SK-N-SH (cell line): ENCODE measurements around the gene PHF12. TPM values are rescaled to one million over a fixed set of nuclear protein-coding genes. Genes with fewer than 3 reads are reported as not detected.

Source experiments
- CTCF ChIA-PET: fragments of 300-600, 350-600 bp; formaldehyde crosslinking; extraction: SDS; loops from one replicate; lab custom pipeline; 2021; lab: Yijun Ruan, JAX
- POLR2A ChIA-PET: fragments of 350-600 bp; sonication (Branson Sonifier 250); formaldehyde crosslinking; extraction: SDS; loops from one replicate; lab custom pipeline; 2020; ENCODE audit warnings: antibody characterized with exemption, inconsistent platforms; lab: Yijun Ruan, JAX
- DNase-seq: peaks from one replicate; pipeline ENCODE4 v3.0.0; 2012
- H2AFZ ChIP-seq: fragments of 200-600 bp; sonication (generic); 2 replicates; pipeline ENCODE4 v1.8.1; 2016; ENCODE audit warnings: antibody characterized with exemption, mild to moderate bottlenecking, low read depth
- H3F3A ChIP-seq: fragments of 200-600 bp; sonication (generic); replicated peaks from 2 replicates; pipeline ENCODE3; 2016; ENCODE audit warnings: antibody characterized with exemption, mild to moderate bottlenecking; ENCODE audit not compliant: insufficient read depth
- H3K27ac ChIP-seq, 2 experiments: fragments of 200-500 bp in 1 of 2; fragments of 200-600 bp in 1 of 2; sonication (Bioruptor generic) in 1 of 2; sonication (generic), shearing (Covaris generic) in 1 of 2; 2 replicates each; pipeline versions ENCODE4 v1.5.1 to v1.6.1; 2014 to 2016; ENCODE audit warnings: low read depth in 2 of 2, inconsistent platforms in 1 of 2, low read length in 1 of 2, mild to moderate bottlenecking in 1 of 2, mixed read lengths in 1 of 2
- H3K27me3 ChIP-seq: fragments of 200-600 bp; sonication (generic), shearing (Covaris generic); 2 replicates; pipeline ENCODE4 v1.6.1; 2016; ENCODE audit warnings: mixed run types; ENCODE audit not compliant: insufficient read depth
- H3K36me3 ChIP-seq, 2 experiments: fragments of 200-500 bp in 1 of 2; fragments of 200-600 bp in 1 of 2; sonication (Bioruptor generic) in 1 of 2; sonication (generic) in 1 of 2; replicated peaks in 1 of 2; 2 replicates each; pipeline versions ENCODE3 to v1.5.1; 2014 to 2016; ENCODE audit warnings: low read length in 1 of 2, mild to moderate bottlenecking in 1 of 2; ENCODE audit not compliant: insufficient read depth in 2 of 2, control insufficient read depth in 1 of 2
- H3K4me1 ChIP-seq, 2 experiments: fragments of 200-500 bp in 1 of 2; fragments of 200-600 bp in 1 of 2; sonication (Bioruptor generic) in 1 of 2; sonication (generic), shearing (Covaris generic) in 1 of 2; 2 replicates each; pipeline versions ENCODE4 v1.5.1 to v1.6.1; 2014 to 2016; ENCODE audit warnings: low read depth in 1 of 2, low read length in 1 of 2, mixed run types in 1 of 2; ENCODE audit not compliant: insufficient read depth in 2 of 2, control insufficient read depth in 1 of 2
- H3K4me2 ChIP-seq: fragments of 200-600 bp; sonication (generic), shearing (Covaris generic); 2 replicates; pipeline ENCODE4 v1.6.1; 2017; ENCODE audit warnings: mixed run types
- H3K4me3 ChIP-seq, 2 experiments: fragments of 200-500 bp in 1 of 2; fragments of 200-600 bp in 1 of 2; sonication (Bioruptor generic) in 1 of 2; sonication (generic), shearing (Covaris generic) in 1 of 2; 2 replicates each; pipeline versions ENCODE4 v1.5.1 to v1.8.1; 2014 to 2016; ENCODE audit warnings: low read depth in 2 of 2, inconsistent platforms in 1 of 2, low read length in 1 of 2, mild to moderate bottlenecking in 1 of 2, mixed read lengths in 1 of 2, moderate library complexity in 1 of 2
- H3K79me2 ChIP-seq: fragments of 200-600 bp; sonication (generic); 2 replicates; pipeline ENCODE4 v1.8.1; 2017; ENCODE audit warnings: mild to moderate bottlenecking; ENCODE audit not compliant: insufficient read depth
- H3K9ac ChIP-seq: fragments of 200-600 bp; sonication (generic); 2 replicates; pipeline ENCODE4 v1.6.1; 2017; ENCODE audit warnings: mixed run types
- H3K9me2 ChIP-seq: fragments of 200-600 bp; sonication (generic); 2 replicates; pipeline ENCODE4 v1.6.1; 2017; ENCODE audit warnings: mixed run types
- H3K9me3 ChIP-seq: fragments of 200-600 bp; sonication (generic); 2 replicates; pipeline ENCODE4 v1.6.1; 2017; ENCODE audit warnings: mixed run types, mild to moderate bottlenecking, moderate library complexity
- H4K20me1 ChIP-seq: fragments of 200-600 bp; sonication (generic); 2 replicates; pipeline ENCODE4 v1.6.1; 2017; ENCODE audit warnings: mild to moderate bottlenecking, mixed run types; ENCODE audit not compliant: insufficient read depth
- CHD2 ChIP-seq: fragments of 150-350 bp; IDR thresholded peaks from 2 replicates; pipeline ENCODE4 v1.6.1; 2018; ENCODE audit warnings: low read length; ENCODE audit not compliant: partially characterized antibody
- EP300 ChIP-seq, 2 experiments: IDR thresholded peaks; 2 replicates each; pipeline versions ENCODE4 v1.4.0 to v1.6.1; 2012; ENCODE audit warnings: borderline replicate concordance in 1 of 2, low read depth in 1 of 2, low read length in 1 of 2
- EZH2phosphoT487 ChIP-seq: fragments of 200-600 bp; sonication (generic); IDR thresholded peaks from 2 replicates; pipeline ENCODE4 v1.6.1; 2017; ENCODE audit warnings: low read depth, mixed run types, mild to moderate bottlenecking, antibody characterized with exemption, moderate library complexity, borderline replicate concordance
- FOSL2 ChIP-seq: IDR thresholded peaks from 2 replicates; pipeline ENCODE4 v1.4.0; 2012; ENCODE audit warnings: low read depth, mild to moderate bottlenecking, moderate library complexity, borderline replicate concordance
- FOXJ3 ChIP-seq: sonication (generic); formaldehyde crosslinking; IDR thresholded peaks from 2 replicates; pipeline ENCODE4 v1.5.1; 2020; ENCODE audit warnings: mild to moderate bottlenecking, missing genetic modification reagents
- FOXM1 ChIP-seq: IDR thresholded peaks from 2 replicates; pipeline ENCODE4 v1.4.0; 2012; ENCODE audit warnings: low read depth, mild to moderate bottlenecking
- JUND ChIP-seq: IDR thresholded peaks from 2 replicates; pipeline ENCODE4 v1.4.0; 2012
- MAX ChIP-seq: IDR thresholded peaks from 2 replicates; pipeline ENCODE4 v1.4.0; 2012; ENCODE audit warnings: low read depth
- MEF2A ChIP-seq: IDR thresholded peaks from 2 replicates; pipeline ENCODE4 v1.4.0; 2012; ENCODE audit warnings: low read depth, borderline replicate concordance
- MXI1 ChIP-seq: IDR thresholded peaks from 2 replicates; pipeline ENCODE4 v1.6.1; 2012; ENCODE audit warnings: mild to moderate bottlenecking, low read depth, low read length, improper control_type of control experiment
- NFIC ChIP-seq: IDR thresholded peaks from 2 replicates; pipeline ENCODE4 v1.4.0; 2012; ENCODE audit warnings: borderline replicate concordance
- NRF1 ChIP-seq: IDR thresholded peaks from 2 replicates; pipeline ENCODE4 v1.6.1; 2012; ENCODE audit warnings: low read depth, mild to moderate bottlenecking, low read length
- POLR2AphosphoS5 ChIP-seq: IDR thresholded peaks from 2 replicates; pipeline ENCODE4 v1.6.1; 2012; ENCODE audit warnings: low read depth, low read length
- RCOR1 ChIP-seq: fragments of 150-350 bp; IDR thresholded peaks from 2 replicates; pipeline ENCODE4 v1.6.1; 2017; ENCODE audit warnings: antibody characterized with exemption, low read length
- RXRA ChIP-seq: IDR thresholded peaks from 2 replicates; pipeline ENCODE4 v1.4.0; 2012; ENCODE audit warnings: low read depth, mild to moderate bottlenecking, borderline replicate concordance
- SIN3A ChIP-seq: IDR thresholded peaks from 2 replicates; pipeline ENCODE4 v1.6.1; 2012; ENCODE audit warnings: low read depth, mild to moderate bottlenecking, low read length, moderate library complexity, borderline replicate concordance
- SMC3 ChIP-seq: IDR thresholded peaks from 2 replicates; pipeline ENCODE4 v1.6.1; 2012; ENCODE audit warnings: low read depth, low read length, improper control_type of control experiment
- TAF1 ChIP-seq: IDR thresholded peaks from 2 replicates; pipeline ENCODE4 v1.6.1; 2012; ENCODE audit warnings: low read depth, mild to moderate bottlenecking, low read length, moderate library complexity, borderline replicate concordance
- TCF12 ChIP-seq: IDR thresholded peaks from 2 replicates; pipeline ENCODE4 v1.4.0; 2012
- USF1 ChIP-seq: IDR thresholded peaks from 2 replicates; pipeline ENCODE4 v1.4.0; 2012; ENCODE audit warnings: low read depth, borderline replicate concordance
- USF2 ChIP-seq: fragments of 150-350 bp; IDR thresholded peaks from 2 replicates; pipeline ENCODE4 v1.6.1; 2017; ENCODE audit warnings: antibody characterized with exemption, low read length, low read depth, borderline replicate concordance
- YY1 ChIP-seq: IDR thresholded peaks from 2 replicates; pipeline ENCODE4 v1.4.0; 2012; ENCODE audit warnings: low read depth, mild to moderate bottlenecking
- WGBS: methylation state at CpG from one replicate; pipeline ENCODE4 v1.1.6; 2017; ENCODE audit warnings: low lambda C conversion rate; 5-methylcytosine and 5-hydroxymethylcytosine counted together
- polyA plus RNA-seq, 3 experiments: library from polyadenylated mRNA; depleted of rRNA; stranded (reverse); fragments of >200 nt; gene quantifications; 2 replicates each; pipeline ENCODE4 v1.2.3, GENCODE V29; 2012
- TF ChIP-seq, protein P1 (sequence below): IDR thresholded peaks from 2 replicates; pipeline ENCODE4 v1.4.0; 2012; ENCODE audit warnings: low read depth, borderline replicate concordance
- TF ChIP-seq, protein P2 (sequence below): IDR thresholded peaks from 2 replicates; pipeline ENCODE4; 2012

The PHF12 gene
- polyA plus RNA-seq, 1 of the 3 experiments (the other 2 are of a cell fraction), result 24.0 TPM

DNA sequence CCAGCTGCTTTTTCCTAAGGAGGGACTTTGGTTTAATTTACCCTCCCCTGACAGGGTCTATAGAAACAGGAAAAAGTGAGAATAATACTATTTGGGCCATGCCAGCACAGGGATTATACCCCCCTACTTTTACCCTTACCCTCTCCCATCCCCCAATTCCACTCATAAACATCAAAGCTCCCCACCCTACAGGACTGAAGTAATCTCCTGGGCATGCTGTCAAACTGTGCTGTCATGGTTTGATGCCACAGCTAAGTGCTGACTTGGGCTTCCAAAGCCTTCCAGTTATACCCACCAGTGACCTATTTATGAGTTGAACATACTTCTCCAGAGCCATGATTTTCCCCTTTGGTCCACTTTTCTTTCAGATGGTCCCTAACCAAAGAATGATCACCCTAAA, 12.8 kb downstream of the PHF12 start (continued):
- TF ChIP-seq NFIC (no peak), POLR2AphosphoS5 (no peak), FOXJ3 (CRISPR knock-in tag) (no peak), RXRA (no peak)
- TF ChIP-seq, protein P1, sequence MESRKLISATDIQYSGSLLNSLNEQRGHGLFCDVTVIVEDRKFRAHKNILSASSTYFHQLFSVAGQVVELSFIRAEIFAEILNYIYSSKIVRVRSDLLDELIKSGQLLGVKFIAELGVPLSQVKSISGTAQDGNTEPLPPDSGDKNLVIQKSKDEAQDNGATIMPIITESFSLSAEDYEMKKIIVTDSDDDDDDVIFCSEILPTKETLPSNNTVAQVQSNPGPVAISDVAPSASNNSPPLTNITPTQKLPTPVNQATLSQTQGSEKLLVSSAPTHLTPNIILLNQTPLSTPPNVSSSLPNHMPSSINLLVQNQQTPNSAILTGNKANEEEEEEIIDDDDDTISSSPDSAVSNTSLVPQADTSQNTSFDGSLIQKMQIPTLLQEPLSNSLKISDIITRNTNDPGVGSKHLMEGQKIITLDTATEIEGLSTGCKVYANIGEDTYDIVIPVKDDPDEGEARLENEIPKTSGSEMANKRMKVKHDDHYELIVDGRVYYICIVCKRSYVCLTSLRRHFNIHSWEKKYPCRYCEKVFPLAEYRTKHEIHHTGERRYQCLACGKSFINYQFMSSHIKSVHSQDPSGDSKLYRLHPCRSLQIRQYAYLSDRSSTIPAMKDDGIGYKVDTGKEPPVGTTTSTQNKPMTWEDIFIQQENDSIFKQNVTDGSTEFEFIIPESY, result no peak

GRCh38 chr17:28937044-28937729, 14.1 kb downstream of the PHF12 start:
- H3K27me3 ChIP-seq, result no peaks in the 10 kb centered on the region
- no peak overlapping the region for H3K4me2 ChIP-seq
- TF ChIP-seq SIN3A (no peak), TCF12 (no peak), YY1 (no peak), FOXM1 (no peak), USF2 (no peak), FOSL2 (no peak), EP300 (IDR thresholded peaks at IDR 0.05; ENCODE audit: borderline replicate concordance in 1 of 2, low read depth in 1 of 2, low read length in 1 of 2) (no peak), SMC3 (no peak), TAF1 (no peak), MXI1 (no peak), RXRA (no peak), MAX (no peak), RCOR1 (no peak), USF1 (no peak), JUND (no peak), NRF1 (no peak), EZH2phosphoT487 (no peak), MEF2A (no peak), CHD2 (no peak)
- TF ChIP-seq, protein P2, sequence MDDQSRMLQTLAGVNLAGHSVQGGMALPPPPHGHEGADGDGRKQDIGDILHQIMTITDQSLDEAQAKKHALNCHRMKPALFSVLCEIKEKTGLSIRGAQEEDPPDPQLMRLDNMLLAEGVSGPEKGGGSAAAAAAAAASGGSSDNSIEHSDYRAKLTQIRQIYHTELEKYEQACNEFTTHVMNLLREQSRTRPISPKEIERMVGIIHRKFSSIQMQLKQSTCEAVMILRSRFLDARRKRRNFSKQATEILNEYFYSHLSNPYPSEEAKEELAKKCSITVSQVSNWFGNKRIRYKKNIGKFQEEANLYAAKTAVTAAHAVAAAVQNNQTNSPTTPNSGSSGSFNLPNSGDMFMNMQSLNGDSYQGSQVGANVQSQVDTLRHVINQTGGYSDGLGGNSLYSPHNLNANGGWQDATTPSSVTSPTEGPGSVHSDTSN, result no peak
- H4K20me1 ChIP-seq, result peaks cover 91% of the 10 kb centered on the region
- H3K4me3 ChIP-seq, result no peak overlapping the region
- H3F3A ChIP-seq, result no peaks in the 10 kb centered on the region
- peaks cover 100% of the 10 kb centered on the region for H3K79me2 ChIP-seq
- WGBS, result 92% methylated on average over 5 of the region's 5 CpGs
- no peak overlapping the region for H2AFZ ChIP-seq
- H3K9me2 ChIP-seq, result no peaks in the 10 kb centered on the region
- ChIA-PET POLR2A (no interaction called here), CTCF (interaction anchor here (0.9 to 3.2 kb wide), 10 partner anchors 8 to 187 kb away, joined by 3 to 14 read pairs (median 4); no protein-coding TSS in a partner anchor)
- no peak overlapping the region for H3K9ac ChIP-seq
- no peak for DNase-seq
- H3K36me3 ChIP-seq, result peaks cover 14 to 16% of the 10 kb centered on the region in 2 experiments
- H3K4me1 ChIP-seq, result peaks cover 0 to 26% of the 10 kb centered on the region in 2 experiments; a peak in 2 of 4 replicates
- H3K27ac ChIP-seq, result no peak overlapping the region
- no peaks in the 10 kb centered on the region for H3K9me3 ChIP-seq
